Measurements from ENCODE around the gene LGALSL.

GRCh38 chr2:64419596-64420165, 34.3 kb upstream of the LGALSL start:
- TF ChIP-seq CTCF (IDR thresholded peaks at IDR 0.05) (no peak), POLR2A (IDR thresholded peaks at IDR 0.05) (no peak)

Measured in uterus (tissue), 2 donors.